GM10266 (cell line): Measurements from ENCODE around the gene PTPRK.

Experiments used
- DNase-seq: peaks from one replicate; pipeline ENCODE4 v3.0.0; 2012; ENCODE audit errors: extremely low spot score
- CTCF ChIP-seq: IDR thresholded peaks from 2 replicates; pipeline ENCODE4 v1.5.1; 2012; ENCODE audit warnings: mild to moderate bottlenecking, low read depth; ENCODE audit not compliant: control insufficient read depth, insufficient read depth; ENCODE audit errors: missing control alignments

PTPRK gene

GRCh38 chr6:128295670-128296069, 224.7 kb downstream of the PTPRK start:
- DNase-seq: no peak
- no peak for TF ChIP-seq CTCF

GRCh38 chr6:128290221-128290620, 230.2 kb downstream of the PTPRK start:
- no peak for TF ChIP-seq CTCF

GRCh38 chr6:128284128-128284527, 236.3 kb downstream of the PTPRK start:
- no peak for TF ChIP-seq CTCF
- no peak for DNase-seq

More at GRCh38 chr6:128290221-128290620, 230.2 kb downstream of the PTPRK start:
- no peak for DNase-seq

GRCh38 chr6:128282961-128283360, 237.4 kb downstream of the PTPRK start:
- TF ChIP-seq CTCF: no peak
- no peak for DNase-seq

- no peak for TF ChIP-seq CTCF
- DNase-seq: no peak
Measured at GRCh38 chr6:128280960-128281359, 239.4 kb downstream of the PTPRK start.

- no peak for DNase-seq
- TF ChIP-seq CTCF: no peak
Measured at GRCh38 chr6:128280066-128280465, 240.3 kb downstream of the PTPRK start.

GRCh38 chr6:128278836-128279235, 241.6 kb downstream of the PTPRK start:
- TF ChIP-seq CTCF: no peak

More at GRCh38 chr6:128278836-128279235, 241.6 kb downstream of the PTPRK start:
- no peak for DNase-seq
